NT2/D1 (cell line): ENCODE data around the gene SERINC5.

ENCODE experiments used
- YY1 ChIP-seq: IDR thresholded peaks from 2 replicates; pipeline ENCODE4 v1.6.1; 2011; ENCODE audit not compliant: insufficient read length, insufficient read depth
- ZNF274 ChIP-seq: IDR thresholded peaks from 2 replicates; pipeline ENCODE4 v1.6.1; 2011; ENCODE audit warnings: mild to moderate bottlenecking, low read depth, low read length

GRCh38 chr5:80243567-80243966, 12.3 kb downstream of the SERINC5 start:
- TF ChIP-seq ZNF274 = no peak
- TF ChIP-seq YY1 = no peak
